HCT116 (cell line): ENCODE results near the gene RPS6KA2. TPM values are rescaled to one million over a fixed set of nuclear protein-coding genes. Genes with fewer than 3 reads are reported as not detected.

Source experiments
- ATAC-seq: fragments of 200-7000 bp; cut with Tn5 transposase; 2 replicates; pipeline ENCODE4 v1.9.1; 2020; ENCODE audit warnings: mild to moderate bottlenecking, moderate library complexity
- BruUV-seq: library from RNA; stranded (reverse); fragments of 400-500 nt; replicated peaks from 2 replicates; lab custom pipeline; 2021; lab: Mats Ljungman, UMichigan
- CTCF ChIA-PET: fragments of 300-600 bp; sonication (Branson Sonifier 250); formaldehyde crosslinking; loops from one replicate; lab custom pipeline; 2021; ENCODE audit warnings: antibody characterized with exemption; lab: Charles Lee
- POLR2A ChIA-PET: fragments of 300-600, 350-600 bp; sonication (Branson Sonifier 250); formaldehyde crosslinking; loops from one replicate; lab custom pipeline; 2021; ENCODE audit warnings: antibody characterized with exemption; lab: Charles Lee
- RAD21 ChIA-PET, 2 experiments: fragments of 300-600 bp; sonication (Branson Sonifier 250); formaldehyde crosslinking; loops; one replicate each; lab custom pipeline; 2023; ENCODE audit warnings: low total read pairs in 2 of 2; ENCODE audit not compliant: uncharacterized antibody in 2 of 2, unreplicated experiment in 2 of 2, low non-redundant PET in 1 of 2; lab: Charles Lee
- DNase-seq: peaks from one replicate; pipeline ENCODE4 v3.0.0-alpha.2; 2010; ENCODE audit warnings: low read depth, low spot score
- H2AFZ ChIP-seq: fragments of 200-600 bp; shearing (Covaris generic), sonication (generic); 2 replicates; pipeline ENCODE4 v1.6.1; 2017; ENCODE audit warnings: low read depth, mixed run types, mixed read lengths, antibody characterized with exemption, low read length; ENCODE audit not compliant: poor library complexity, severe bottlenecking
- H3K27ac ChIP-seq: 2 replicates; pipeline ENCODE4 v1.5.1; 2012; ENCODE audit warnings: low read depth, low read length
- H3K27me3 ChIP-seq: fragments of 200-600 bp; sonication (generic); 2 replicates; pipeline ENCODE4 v1.6.1; 2016; ENCODE audit warnings: mixed run types, low read length, mixed read lengths; ENCODE audit not compliant: insufficient read depth
- H3K36me3 ChIP-seq, 2 experiments: fragments of 200-500 bp in 1 of 2; fragments of 200-600 bp in 1 of 2; sonication (Bioruptor generic) in 1 of 2; sonication (generic) in 1 of 2; 2 replicates each; pipeline versions ENCODE4 v1.5.1 to v1.6.1; 2014 to 2016; ENCODE audit warnings: low read length in 2 of 2, inconsistent platforms in 1 of 2, mixed read lengths in 1 of 2, mixed run types in 1 of 2; ENCODE audit not compliant: insufficient read depth in 2 of 2, control insufficient read depth in 1 of 2
- H3K4me1 ChIP-seq, 2 experiments: fragments of 200-600 bp in 1 of 2; sonication (generic) in 1 of 2; 2 replicates each; pipeline versions ENCODE4 v1.5.1 to v1.6.1; 2012 to 2017; ENCODE audit warnings: low read length in 2 of 2, inconsistent platforms in 1 of 2, mild to moderate bottlenecking in 1 of 2, mixed read lengths in 1 of 2, mixed run types in 1 of 2, moderate library complexity in 1 of 2; ENCODE audit not compliant: insufficient read depth in 2 of 2, control insufficient read depth in 1 of 2
- H3K4me2 ChIP-seq: fragments of 200-600 bp; sonication (generic); 2 replicates; pipeline ENCODE4 v1.6.1; 2017; ENCODE audit warnings: mixed run types, low read length, mixed read lengths
- H3K4me3 ChIP-seq, 2 experiments: fragments of 200-600 bp in 1 of 2; sonication (generic) in 1 of 2; replicated peaks in 1 of 2; 2 replicates each; pipeline ENCODE4 v1.5.1; 2011 to 2016; ENCODE audit warnings: low read length in 2 of 2, control low read depth in 1 of 2, low read depth in 1 of 2, mild to moderate bottlenecking in 1 of 2, mixed read lengths in 1 of 2, mixed run types in 1 of 2
- H3K79me2 ChIP-seq: fragments of 200-600 bp; sonication (generic); 2 replicates; pipeline ENCODE4 v1.6.1; 2017; ENCODE audit warnings: mild to moderate bottlenecking, mixed run types, low read length, moderate library complexity, mixed read lengths; ENCODE audit not compliant: insufficient read depth
- H3K9ac ChIP-seq: fragments of 200-600 bp; sonication (generic); 2 replicates; pipeline ENCODE4 v1.6.1; 2016; ENCODE audit warnings: low read length, mixed read lengths
- H3K9me2 ChIP-seq: fragments of 200-600 bp; sonication (generic), shearing (Covaris generic); 2 replicates; pipeline ENCODE4 v1.6.1; 2017; ENCODE audit warnings: mixed run types, mild to moderate bottlenecking, moderate library complexity; ENCODE audit not compliant: insufficient read depth
- H3K9me3 ChIP-seq, 2 experiments: fragments of 200-500 bp in 1 of 2; fragments of 200-600 bp in 1 of 2; sonication (Bioruptor generic) in 1 of 2; sonication (generic) in 1 of 2; 2 replicates each; pipeline ENCODE4 v1.6.1; 2014 to 2017; ENCODE audit warnings: low read length in 2 of 2, mixed read lengths in 2 of 2, inconsistent platforms in 1 of 2, low read depth in 1 of 2, mild to moderate bottlenecking in 1 of 2, mixed run types in 1 of 2, moderate library complexity in 1 of 2; ENCODE audit not compliant: control insufficient read depth in 1 of 2, insufficient read depth in 1 of 2
- H4K20me1 ChIP-seq: fragments of 200-600 bp; sonication (generic), shearing (Covaris generic); 2 replicates; pipeline ENCODE4 v1.6.1; 2017; ENCODE audit warnings: mixed run types, mild to moderate bottlenecking, moderate library complexity; ENCODE audit not compliant: insufficient read depth
- ATF3 ChIP-seq: IDR thresholded peaks from 2 replicates; pipeline ENCODE4 v1.6.1; 2012
- CBX3 ChIP-seq: IDR thresholded peaks from 2 replicates; pipeline ENCODE4 v1.6.1; 2012; ENCODE audit warnings: low read depth
- CEBPB ChIP-seq: IDR thresholded peaks from 2 replicates; pipeline ENCODE4 v1.6.1; 2012; ENCODE audit warnings: low read depth
- CTCF ChIP-seq, 3 experiments: fragments of 200-600 bp in 1 of 3; sonication (generic) in 1 of 3; IDR thresholded peaks in 2 of 3; conservative IDR thresholded peaks in 1 of 3; 2 replicates each; pipeline ENCODE4 v1.5.1; 2012 to 2017; ENCODE audit warnings: low read depth in 2 of 3, low read length in 2 of 3, antibody characterized with exemption in 1 of 3, borderline replicate concordance in 1 of 3, control low read depth in 1 of 3, mild to moderate bottlenecking in 1 of 3, mixed read lengths in 1 of 3, mixed run types in 1 of 3, moderate library complexity in 1 of 3; ENCODE audit not compliant: insufficient read depth in 1 of 3
- EGR1 ChIP-seq: IDR thresholded peaks from 2 replicates; pipeline ENCODE4 v1.6.1; 2012; ENCODE audit warnings: low read depth
- MAX ChIP-seq: IDR thresholded peaks from 2 replicates; pipeline ENCODE4 v1.6.1; 2012
- POLR2A ChIP-seq: IDR thresholded peaks from 2 replicates; pipeline ENCODE4 v1.7.0; 2011; ENCODE audit warnings: borderline replicate concordance; ENCODE audit not compliant: insufficient read depth, insufficient read length; ENCODE audit errors: extremely low read depth
- POLR2AphosphoS5 ChIP-seq: IDR thresholded peaks from 2 replicates; pipeline ENCODE4 v1.6.1; 2011; ENCODE audit warnings: mild to moderate bottlenecking, low read depth, low read length, moderate library complexity
- RAD21 ChIP-seq: IDR thresholded peaks from 2 replicates; pipeline ENCODE4 v1.6.1; 2012; ENCODE audit warnings: low read depth, mild to moderate bottlenecking
- REST ChIP-seq: IDR thresholded peaks from 2 replicates; pipeline ENCODE4 v1.6.1; 2012; ENCODE audit warnings: low read depth
- TCF7L2 ChIP-seq: IDR thresholded peaks from 2 replicates; pipeline ENCODE4 v1.7.0; 2011; ENCODE audit warnings: borderline replicate concordance, inconsistent platforms; ENCODE audit not compliant: insufficient read depth, insufficient read length; ENCODE audit errors: extremely low read depth
- ZFX ChIP-seq: fragments of 450-650 bp; IDR thresholded peaks from 2 replicates; pipeline ENCODE4 v1.6.1; 2017
- intact Hi-C: fragments of 100-400 bp; cut with micrococcal nuclease; formaldehyde crosslinking; loops from 2 replicates; pipeline ENCODE4 v1.10.0; 2022
- total RNA-seq: library from RNA; stranded (reverse); gene quantifications from one replicate; pipeline ENCODE4 v1.2.1, GENCODE V29; 2021; ENCODE audit not compliant: unreplicated experiment

The RPS6KA2 gene
- total RNA-seq, 1 experiment from 2014 or later: 8.5 TPM

- intact Hi-C loops: loop anchor here (5.0 kb wide), 1 partner anchor 102 kb away; no protein-coding TSS in a partner anchor
- no peaks in the 10 kb centered on the region for H3K36me3 ChIP-seq
- H3K27ac ChIP-seq: no peak overlapping the region
- H3K27me3 ChIP-seq: no peaks in the 10 kb centered on the region
- H3K4me2 ChIP-seq: no peak overlapping the region
- no peak overlapping the region for H3K4me3 ChIP-seq
- H3K9me2 ChIP-seq: no peaks in the 10 kb centered on the region
- no peak for DNase-seq
- peaks cover 4 to 17% of the 10 kb centered on the region in 2 experiments; a peak in 3 of 4 replicates for H3K4me1 ChIP-seq
- RAD21 ChIA-PET: no interaction called here
- POLR2A ChIA-PET: interaction anchor here (1.0 kb wide), 1 partner anchor 16 kb away, joined by 6 read pairs; no protein-coding TSS in a partner anchor
- TF ChIP-seq EGR1 (no peak), CEBPB (no peak), POLR2A (no peak), POLR2AphosphoS5 (no peak), REST (no peak), CBX3 (no peak), TCF7L2 (no peak), RAD21 (no peak), CTCF (IDR thresholded peaks at IDR 0.05 in 2 of 3, conservative IDR thresholded peaks at IDR 0.05 in 1 of 3; ENCODE audit: borderline replicate concordance in 1 of 3, insufficient read depth in 1 of 3, low read depth in 2 of 3, low read length in 2 of 3) (no peak), MAX (no peak), ZFX (no peak), ATF3 (no peak)
- H3K9me3 ChIP-seq: no peaks in the 10 kb centered on the region
- H2AFZ ChIP-seq: no peak overlapping the region
- CTCF ChIA-PET: interaction anchor here (0.6 kb wide), 1 partner anchor 8 kb away, joined by 3 read pairs; no protein-coding TSS in a partner anchor
- ATAC-seq: no peak
- BruUV-seq: no TSS peak
- H3K9ac ChIP-seq: no peak overlapping the region
- H3K79me2 ChIP-seq: no peaks in the 10 kb centered on the region
- H4K20me1 ChIP-seq: no peaks in the 10 kb centered on the region
Observed at GRCh38 chr6:166379800-166380199, 247.3 kb downstream of the RPS6KA2 start.
